Measurements from ENCODE around the gene KLHL21.
"Not testable (repeated sequence)": the region's sequence is repeated elsewhere in the genome, so short reads cannot be mapped to it uniquely, and the experiment has no call there.

The KLHL21 gene, protein sequence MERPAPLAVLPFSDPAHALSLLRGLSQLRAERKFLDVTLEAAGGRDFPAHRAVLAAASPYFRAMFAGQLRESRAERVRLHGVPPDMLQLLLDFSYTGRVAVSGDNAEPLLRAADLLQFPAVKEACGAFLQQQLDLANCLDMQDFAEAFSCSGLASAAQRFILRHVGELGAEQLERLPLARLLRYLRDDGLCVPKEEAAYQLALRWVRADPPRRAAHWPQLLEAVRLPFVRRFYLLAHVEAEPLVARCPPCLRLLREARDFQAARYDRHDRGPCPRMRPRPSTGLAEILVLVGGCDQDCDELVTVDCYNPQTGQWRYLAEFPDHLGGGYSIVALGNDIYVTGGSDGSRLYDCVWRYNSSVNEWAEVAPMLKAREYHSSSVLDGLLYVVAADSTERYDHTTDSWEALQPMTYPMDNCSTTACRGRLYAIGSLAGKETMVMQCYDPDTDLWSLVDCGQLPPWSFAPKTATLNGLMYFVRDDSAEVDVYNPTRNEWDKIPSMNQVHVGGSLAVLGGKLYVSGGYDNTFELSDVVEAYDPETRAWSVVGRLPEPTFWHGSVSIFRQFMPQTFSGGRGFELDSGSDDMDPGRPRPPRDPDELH

DNA sequence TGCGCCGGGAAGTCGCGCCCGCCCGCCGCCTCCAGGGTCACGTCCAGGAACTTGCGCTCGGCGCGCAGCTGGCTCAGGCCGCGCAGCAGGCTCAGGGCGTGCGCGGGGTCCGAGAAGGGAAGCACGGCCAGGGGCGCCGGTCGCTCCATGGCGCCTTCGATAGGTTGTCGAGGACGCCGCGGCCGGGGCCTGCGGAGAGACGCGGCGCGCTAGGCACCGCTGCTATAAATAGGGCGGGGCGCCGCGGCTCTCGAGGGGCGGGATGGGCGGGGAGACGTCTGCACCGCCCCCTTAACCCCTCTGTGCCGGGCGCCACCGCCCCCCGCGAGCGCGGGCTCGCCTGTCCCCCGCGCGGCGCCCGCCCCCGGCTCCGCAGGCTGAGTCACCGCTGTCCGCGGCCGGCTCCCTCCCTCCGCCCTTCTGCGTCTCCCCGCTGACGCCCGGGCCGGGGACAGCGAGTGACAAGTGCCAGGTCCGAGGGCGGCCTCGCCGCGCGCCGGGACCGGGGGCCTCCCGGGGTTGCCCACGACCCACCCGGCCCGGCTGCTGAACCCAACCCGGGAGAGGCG lies at the start of gene KLHL21:
Gene KLHL21 (minus strand): TSS at position 201 of the 569 bp plus-strand sequence. CDS start 52 bp downstream, at position 149.
- peak; percentile 72 to 87 (median 74) for DNase-seq (ENCODE audit: low read depth in 2 of 3, low spot score in 1 of 3)

DNA sequence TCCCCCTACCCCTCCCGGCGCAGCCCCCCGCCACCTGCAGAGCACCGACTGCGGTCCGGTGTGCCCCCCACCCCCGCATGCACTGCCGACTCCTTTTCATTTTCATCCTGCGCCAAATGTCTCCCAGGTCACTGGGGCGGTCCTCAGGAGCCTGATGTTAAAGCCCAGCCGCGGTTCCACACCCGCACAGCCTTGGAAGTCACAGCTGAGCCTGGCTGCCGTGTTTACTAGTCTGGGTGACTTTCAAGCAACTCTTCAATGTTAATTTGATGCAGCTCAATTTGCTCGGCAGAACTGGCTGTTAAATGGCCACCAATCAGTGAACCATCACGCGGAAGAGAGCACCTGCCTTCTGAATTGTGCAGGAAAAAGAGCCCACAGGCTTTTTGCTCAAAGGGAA lies 49.2 kb upstream of the KLHL21 start:
- DNase-seq (ENCODE audit: low read depth in 2 of 3, low spot score in 1 of 3): no peak

DNA sequence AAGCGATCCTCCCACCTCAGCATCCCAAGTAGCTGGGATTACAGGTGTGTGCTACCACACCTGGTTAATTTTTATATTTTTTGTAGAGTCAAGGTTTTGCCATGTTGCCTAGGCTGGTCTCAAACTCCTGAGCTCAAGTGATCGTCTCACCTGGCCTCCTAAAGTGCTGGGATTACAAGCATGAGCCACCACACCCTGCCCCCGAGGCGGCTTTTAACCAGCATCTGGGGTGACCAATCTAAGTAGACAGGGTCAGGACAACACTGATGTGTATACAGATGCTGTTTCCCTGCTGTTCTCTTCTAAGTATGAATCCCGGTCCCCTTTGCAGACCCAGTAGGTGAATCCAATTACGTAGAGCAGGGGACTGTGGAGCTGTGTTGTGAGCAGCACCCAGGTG lies 45.9 kb upstream of the KLHL21 start:
- DNase-seq (ENCODE audit: low read depth in 2 of 3, low spot score in 1 of 3): no peak

DNA sequence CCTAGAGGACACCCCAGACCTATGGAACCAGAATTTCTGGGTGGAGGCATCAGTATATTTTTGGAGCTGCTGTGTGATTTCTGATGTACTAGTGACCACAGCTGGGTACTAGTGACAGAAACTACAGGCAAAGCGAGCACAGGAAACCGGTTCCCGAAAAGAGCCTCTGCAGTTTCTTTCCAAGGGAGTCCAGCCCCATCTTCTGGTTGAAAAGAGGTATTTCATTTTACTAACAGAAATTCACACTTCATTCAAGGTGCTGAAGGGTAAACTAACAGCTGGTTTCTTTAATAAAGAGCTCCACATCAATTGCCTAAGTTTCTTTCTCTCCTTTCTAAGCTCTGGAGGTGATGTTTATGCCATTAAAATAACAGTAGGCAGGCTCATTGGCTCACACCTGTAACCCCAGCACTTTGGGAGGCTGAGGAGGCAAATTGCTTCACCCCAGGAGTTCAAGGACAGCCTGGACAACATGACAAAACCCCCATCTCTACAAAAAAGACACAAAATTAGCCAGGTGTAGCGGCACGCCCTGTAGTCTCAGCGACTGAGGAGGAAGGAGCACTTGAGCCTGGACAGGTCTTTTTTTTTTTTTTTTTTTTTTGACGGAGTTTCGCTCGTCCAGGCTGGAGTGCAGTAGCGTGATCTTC lies 44.0 kb upstream of the KLHL21 start:
- DNase-seq (ENCODE audit: low read depth in 2 of 3, low spot score in 1 of 3): peak in 2 of 3 donors; percentile 8 to 9

DNA sequence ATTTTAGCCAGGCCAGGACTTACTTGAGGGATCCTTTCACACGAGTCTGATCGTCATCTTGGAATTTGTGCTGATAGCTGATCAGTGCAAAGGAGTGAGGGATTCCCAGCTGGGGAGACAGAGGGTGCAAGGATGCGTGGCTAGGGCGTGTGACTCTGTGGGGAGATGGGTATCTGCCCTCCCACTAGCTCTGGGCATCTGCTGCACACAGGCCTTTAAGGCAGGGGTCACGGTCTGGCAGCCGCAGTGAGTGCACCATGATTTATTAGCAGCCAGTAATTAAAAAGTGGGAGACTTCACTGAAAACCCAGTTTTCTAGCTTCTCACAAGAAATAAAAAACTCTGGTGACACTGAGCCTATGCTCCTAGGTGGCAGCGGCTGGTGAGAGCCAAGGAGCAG lies 42.3 kb upstream of the KLHL21 start:
- no peak for DNase-seq (ENCODE audit: low read depth in 2 of 3, low spot score in 1 of 3)

DNA sequence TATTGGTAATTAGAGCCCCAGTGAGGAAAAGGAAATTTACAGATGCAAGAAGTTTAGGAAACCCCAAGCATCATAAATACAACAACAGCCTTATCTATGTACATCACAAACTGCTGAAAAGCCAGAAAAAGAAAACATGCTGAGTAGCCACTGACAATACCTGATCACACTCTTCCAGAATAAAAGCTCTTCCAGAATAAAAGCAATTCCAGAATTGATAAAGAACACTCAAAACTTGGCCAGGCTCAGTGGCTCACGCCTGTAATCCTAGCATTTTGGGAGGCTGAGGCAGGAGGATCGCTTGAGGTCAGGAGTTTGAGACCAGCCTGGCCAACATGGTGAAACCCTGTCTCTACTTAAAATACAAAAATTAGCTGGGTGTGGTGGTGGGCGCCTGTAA lies 38.2 kb upstream of the KLHL21 start:
- DNase-seq (ENCODE audit: low read depth in 2 of 3, low spot score in 1 of 3): not testable (repeated sequence)

DNA sequence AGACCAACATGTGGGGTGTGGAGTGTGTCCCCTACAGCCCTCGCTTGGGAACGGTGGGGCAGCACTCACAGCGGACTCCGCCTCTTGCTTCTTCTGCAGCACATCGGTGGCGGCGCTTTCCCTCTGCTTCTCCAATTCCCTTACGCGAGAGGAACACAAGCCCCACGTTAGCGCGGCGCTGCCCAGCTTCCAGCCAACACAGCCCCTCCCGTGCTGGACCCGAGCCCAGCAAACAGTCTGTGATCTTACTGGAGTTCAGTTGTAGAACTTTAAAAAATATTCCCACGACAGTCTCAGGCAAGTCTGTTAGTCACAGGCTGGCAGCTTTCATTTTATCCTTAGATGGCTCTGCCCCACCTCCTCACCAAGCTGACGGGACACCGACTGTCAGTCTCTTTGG lies 35.6 kb upstream of the KLHL21 start:
- DNase-seq (ENCODE audit: low read depth in 2 of 3, low spot score in 1 of 3): no peak

DNA sequence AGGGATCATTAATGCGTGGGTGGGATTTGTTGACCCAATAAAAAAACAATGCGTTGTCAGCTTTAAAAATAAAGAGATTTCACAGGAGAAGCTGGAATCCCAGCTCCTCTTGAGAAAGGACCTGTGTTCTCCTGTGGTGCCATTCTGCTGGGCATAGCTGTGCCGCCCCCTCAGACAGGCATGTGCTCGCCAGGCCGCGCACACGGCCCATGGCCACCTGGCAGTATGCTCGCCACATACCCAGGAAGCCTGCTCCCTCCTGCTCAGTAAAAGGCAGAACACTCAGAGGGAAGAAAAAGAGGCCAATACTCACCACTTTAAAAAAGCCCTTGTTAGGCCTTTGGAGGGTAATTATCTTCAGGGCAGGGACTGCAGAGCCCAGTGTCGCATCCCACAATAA lies 35.1 kb upstream of the KLHL21 start:
- no peak for DNase-seq (ENCODE audit: low read depth in 2 of 3, low spot score in 1 of 3)

DNA sequence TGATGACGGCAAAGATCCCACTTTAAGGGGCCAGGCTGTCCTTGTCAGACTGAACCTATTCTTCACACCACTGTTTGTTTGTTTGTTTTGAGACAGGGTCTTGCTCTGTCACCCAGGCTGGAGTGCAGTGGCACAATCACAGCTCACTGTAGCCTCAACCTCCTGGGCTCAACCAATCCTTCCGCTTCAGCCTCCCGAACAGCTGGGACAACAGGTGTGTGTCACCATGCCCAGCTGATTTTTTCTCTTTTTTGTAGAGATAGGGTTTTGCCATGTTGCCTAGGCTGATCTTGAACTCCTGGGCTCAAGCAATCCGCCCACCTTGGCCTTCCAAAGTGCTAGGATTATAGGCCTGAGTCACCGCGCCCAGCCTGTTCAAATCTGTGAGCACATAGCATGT lies 34.1 kb upstream of the KLHL21 start:
- DNase-seq (ENCODE audit: low read depth in 2 of 3, low spot score in 1 of 3): not testable (repeated sequence)

DNA sequence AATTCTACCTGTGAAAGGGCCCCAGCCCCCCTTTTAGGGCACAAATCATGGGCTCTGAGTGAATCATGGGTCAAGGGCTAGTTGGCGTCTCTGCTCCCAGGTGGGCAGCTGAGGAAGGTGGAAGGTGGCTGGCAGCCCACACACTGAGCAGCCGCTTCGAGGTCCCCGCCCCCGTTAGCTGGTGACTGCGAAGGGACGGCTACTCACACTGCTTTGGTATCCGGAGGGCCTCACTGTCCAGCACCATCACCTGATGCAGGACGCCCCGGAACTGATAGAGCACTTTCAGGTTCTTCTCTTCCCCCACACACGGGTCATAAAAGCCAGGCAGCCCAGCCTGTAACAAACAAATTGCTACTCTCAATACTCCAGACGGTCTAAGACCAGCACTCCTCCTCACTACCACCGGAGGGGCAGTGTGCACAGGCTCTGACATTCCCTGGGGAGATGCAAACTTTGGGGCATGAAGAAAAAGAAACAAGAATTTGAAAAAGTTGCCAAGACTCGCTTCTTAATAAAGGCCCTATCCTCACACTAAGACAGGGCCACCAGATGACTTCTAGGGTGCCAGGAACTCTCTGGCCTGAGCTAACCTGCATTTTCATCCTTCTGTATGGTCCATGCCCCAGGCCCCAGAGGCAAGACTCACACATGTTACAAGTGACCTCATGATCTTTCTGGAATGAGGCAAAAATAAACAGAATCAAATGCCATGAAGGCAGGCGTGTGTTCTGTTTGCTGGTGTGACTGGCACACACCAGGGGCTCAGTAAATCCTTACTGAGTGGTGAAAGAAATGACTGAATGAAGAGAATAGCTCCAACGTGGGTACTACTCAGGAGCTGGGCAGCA lies 33.5 kb upstream of the KLHL21 start:
- DNase-seq (ENCODE audit: low read depth in 2 of 3, low spot score in 1 of 3): no peak

DNA sequence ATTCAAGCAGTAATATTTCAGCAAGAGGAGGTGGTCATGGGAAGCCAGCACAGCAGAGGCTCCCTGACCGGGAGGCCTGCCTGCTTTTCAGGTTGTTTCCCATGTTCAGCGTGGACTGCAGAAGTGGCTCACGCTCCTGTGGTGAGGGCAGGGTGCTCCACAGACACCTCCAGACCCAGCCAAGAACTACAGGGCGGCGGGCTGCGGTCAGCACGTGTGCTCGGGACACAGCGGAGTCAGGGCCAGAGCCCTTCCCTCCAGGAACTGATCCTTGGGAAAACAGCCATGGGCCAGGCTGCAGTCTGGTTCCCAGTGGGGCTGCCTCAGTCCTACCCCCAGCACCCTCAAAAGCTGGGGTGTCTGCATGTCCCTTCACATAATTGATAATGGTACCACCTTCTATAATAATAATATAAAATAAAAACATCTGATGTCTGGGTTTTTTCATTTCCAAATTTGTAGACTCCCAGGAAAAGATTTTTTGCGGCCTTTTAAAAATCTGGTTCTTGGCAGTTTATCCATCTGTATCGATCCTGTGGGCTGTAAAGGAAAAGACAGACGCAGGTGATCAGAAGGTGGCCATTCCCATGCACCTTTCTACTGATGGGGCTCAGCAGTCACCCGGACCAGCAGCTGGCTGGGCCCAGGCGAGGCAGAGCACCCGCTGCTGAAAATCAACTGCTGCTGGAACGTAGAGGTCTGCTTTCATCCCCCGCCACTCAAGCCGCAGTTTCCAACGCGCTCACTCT lies 32.7 kb upstream of the KLHL21 start:
- no peak for DNase-seq (ENCODE audit: low read depth in 2 of 3, low spot score in 1 of 3)

DNA sequence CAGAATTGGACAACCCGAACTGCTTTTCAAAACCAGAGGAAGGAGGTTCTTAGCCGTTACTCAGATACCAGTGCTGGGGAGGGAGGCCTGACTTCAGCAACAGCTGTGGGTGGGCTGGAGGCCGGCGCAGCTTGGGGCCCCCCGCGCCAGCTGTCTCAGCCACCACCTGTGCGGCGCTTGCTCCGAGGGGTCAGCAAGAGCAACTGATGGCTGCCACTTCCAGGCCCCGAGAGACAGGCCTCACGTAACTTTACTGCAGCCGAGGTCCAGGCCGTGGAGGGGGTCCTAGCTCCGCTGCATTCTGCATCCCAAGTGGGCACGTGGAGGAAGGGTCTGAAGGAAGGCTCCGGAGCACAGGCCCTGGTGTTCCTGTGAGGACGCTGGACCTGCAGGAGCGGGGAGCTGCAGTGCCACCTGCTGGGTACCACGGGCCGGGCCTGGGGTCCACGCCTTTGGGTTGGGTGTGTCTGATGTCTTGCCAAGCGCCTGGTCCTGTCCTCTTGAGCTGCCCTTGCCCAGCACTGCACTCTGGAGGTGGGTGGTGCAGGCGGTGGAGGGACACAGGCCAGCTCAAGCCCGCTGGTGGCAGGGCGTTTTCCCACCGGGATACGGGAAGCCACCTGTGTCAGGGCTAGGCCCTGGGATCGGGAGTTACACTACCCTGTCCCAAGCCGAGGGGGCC lies 31.8 kb upstream of the KLHL21 start:
- DNase-seq (ENCODE audit: low read depth in 2 of 3, low spot score in 1 of 3): peak in 1 of 3 donors; percentile 34

DNA sequence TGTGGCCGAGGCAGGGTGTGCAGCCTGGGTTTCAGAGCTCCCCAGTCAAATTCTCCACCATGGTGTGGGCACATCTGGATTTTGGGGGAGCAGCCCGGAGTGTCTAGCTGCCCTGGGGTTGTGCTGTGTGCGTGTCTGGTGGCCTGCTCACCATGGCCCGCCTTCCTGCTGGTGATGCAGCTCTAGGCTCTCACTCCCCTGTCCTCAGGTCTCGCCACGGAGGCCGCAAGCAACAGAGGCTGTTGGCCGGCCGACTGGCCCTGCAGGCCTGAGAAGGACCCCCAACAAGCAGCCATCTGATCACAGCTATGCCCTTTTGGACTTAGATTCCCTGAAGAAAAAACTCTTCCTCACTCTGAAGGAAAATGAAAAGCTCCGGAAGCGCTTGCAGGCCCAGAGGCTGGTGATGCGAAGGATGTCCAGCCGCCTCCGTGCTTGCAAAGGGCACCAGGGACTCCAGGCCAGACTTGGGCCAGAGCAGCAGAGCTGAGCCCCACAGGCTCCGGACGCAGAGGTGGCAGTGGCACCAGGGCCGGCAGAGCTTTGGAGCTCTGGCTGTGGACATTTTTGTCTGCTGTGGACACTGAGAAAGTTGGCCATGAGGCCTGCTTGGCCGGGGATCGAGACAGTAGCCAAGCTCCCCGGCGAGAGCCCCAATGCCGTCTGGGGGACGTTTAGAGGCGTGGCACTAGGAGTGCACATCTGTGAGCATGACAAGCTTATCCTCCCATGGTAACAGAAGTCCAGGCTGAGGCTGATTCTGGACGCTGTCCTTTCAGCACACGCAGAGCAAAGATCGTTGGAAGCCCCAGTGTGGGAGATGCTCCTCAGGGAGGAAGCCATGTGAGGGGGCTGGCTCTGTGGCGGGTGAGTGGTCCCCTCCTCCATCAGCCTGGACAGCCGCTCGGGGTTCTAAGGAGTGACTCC lies 30.2 kb upstream of the KLHL21 start:
- DNase-seq (ENCODE audit: low read depth in 2 of 3, low spot score in 1 of 3): no peak

DNA sequence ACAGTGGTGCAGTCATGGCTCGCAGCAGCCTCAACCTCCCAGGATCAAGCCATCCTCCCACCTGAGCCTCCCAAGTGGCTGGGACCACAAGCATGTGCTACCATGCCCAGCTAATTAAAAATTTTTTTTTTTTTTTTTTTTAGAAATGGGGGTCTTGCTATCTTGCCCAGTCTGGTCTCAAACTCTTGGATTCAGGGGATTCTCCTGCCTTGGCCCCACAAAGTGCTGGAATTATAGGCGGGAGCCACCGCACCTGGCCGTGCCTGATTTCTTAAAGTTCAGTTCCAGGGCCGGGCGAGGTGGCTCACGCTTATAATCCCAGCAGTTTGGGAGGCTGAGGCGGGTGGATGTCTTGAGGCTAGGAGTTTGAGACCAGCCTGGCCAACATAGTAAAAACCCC lies 28.4 kb upstream of the KLHL21 start:
- no peak for DNase-seq (ENCODE audit: low read depth in 2 of 3, low spot score in 1 of 3)

DNA sequence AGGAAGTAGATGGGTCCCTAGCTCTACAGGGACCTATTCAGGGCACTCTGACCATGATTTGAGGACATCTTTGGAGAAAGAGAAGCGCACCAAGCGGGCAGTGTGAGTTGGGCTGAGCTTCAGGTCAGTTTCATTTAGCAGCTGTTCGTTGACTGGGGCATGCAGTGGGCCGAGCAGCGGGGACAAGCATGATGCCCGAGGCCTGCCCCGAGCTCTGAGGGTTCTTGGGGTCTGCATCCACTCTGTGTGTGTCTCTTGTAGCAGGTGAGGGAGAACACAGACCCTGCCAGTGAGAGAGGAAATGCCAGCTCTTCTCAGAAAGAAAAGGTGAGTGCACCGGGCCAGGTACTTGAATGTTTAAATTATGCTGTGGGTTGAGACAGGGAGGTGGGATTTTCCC lies 27.4 kb upstream of the KLHL21 start:
- no peak for DNase-seq (ENCODE audit: low read depth in 2 of 3, low spot score in 1 of 3)

DNA sequence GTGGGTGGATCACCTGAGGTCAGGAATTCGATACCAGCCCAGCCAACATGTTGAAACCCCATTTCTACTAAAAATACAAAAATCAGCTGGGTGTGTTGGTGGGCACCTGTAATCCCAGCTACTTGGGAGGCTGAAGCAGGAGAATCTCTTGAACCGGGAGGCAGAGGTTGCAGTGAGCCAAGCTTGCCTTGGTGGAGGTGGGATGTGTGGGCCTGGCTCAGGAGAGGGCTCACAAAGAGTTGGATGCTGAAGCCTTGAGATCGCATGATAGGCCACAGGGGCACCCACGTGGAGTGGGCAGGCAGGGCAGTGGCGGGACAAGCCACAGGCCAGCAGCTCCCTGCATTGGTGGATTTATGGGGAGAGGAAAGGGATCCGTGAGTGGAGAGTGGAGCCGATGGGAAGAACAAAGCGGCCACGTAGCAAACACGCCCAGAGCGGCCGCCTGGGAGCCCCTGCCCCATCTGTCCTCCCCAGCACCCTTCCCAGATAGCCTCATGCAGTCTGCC lies 26.4 kb upstream of the KLHL21 start:
- DNase-seq (ENCODE audit: low read depth in 2 of 3, low spot score in 1 of 3): no peak

DNA sequence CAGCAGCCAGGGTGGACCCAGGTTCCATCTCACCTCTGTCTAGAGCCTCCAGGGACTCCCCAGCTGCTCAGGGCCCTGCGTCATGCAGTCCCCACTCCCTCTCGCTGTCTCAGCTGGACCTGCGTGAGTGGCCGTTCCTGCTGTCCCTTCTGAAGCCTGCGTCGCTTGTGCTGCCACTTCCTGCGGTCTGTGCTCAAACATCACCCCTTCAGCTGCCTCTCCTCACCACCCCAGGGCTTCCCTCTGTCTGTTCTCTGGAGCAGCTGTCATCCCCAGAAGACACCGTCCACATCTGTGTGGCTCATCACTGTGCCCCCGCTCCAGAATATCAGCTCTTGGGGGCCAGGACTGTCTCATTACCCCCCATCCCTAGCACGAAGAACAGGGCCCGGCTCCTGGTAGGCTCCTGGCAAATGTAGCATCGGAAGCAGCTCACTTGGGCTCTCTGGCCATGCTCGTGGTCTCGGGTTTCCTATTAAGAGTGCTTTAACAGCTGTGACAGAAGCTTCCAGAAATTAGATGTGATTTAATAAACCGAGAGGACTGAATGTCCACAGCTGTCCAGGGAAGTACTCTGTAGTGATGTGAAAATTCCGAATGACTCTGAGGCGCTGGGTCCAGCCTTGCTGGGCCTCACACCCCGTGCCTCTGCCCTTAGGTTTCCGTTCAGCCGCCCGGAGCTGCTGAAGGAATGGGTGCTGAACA lies 25.3 kb upstream of the KLHL21 start:
- no peak for DNase-seq (ENCODE audit: low read depth in 2 of 3, low spot score in 1 of 3)

DNA sequence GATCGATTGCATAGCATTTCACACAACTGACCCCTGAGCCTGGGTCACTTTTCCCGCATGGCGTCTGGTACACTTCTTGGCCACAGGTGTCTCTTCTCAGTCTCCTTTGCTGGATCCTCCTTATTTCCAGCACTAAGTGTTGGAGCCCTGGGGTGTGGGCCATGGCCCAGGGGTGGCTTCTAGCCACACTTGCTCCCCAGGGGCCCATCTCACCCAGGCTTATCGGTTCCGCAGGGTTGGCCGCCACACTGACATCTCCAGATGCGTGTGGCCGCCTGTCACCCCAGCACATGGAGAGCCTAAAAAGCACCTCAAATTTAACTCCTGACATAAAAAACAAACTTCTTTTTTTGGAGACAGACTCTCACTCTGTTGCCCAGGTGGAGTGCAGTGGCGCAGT lies 24.4 kb upstream of the KLHL21 start:
- DNase-seq (ENCODE audit: low read depth in 2 of 3, low spot score in 1 of 3): no peak

Measured in stimulated activated CD4-positive, alpha-beta T cell treated with anti-CD3 and anti-CD28 coated beads, Interleukin-12 subunit alpha, Interleukin-12 subunit beta, amount 100 ng/mL, for 48 hours (primary cell).